ENCODE results near the gene PI3. TPM values are rescaled to one million over a fixed set of nuclear protein-coding genes. Genes with fewer than 3 reads are reported as not detected.
A peak's percentile ranks its signal among the peaks of the same experiment; 100 is the strongest.

Gene PI3
- total RNA-seq, 1 donor from 2014 or later: 15.5 TPM

- Histone ChIP-seq H3K4me3 (ENCODE audit: low read depth, low read length) (no peak overlapping the region), H3K36me3 (ENCODE audit: control insufficient read depth, insufficient read depth, low read length) (no peaks in the 10 kb centered on the region), H3K27me3 (ENCODE audit: control insufficient read depth, insufficient read depth, low read length) (no peaks in the 10 kb centered on the region)
- TF ChIP-seq CTCF (IDR thresholded peaks at IDR 0.05; ENCODE audit: insufficient read depth, low read length, severe bottlenecking): no peak
- DNase-seq (ENCODE audit: low read depth): peak; percentile 64
- no peak for FAIRE-seq
Observed at GRCh38 chr20:45223136-45223535, 48.4 kb downstream of the PI3 start.

Other genes starting within 250 kb of the PI3 start
- gene TOMM34, start 214.5 kb upstream of the PI3 start, total RNA-seq: 17.6 and 25.2 TPM in 2 replicates
- gene STK4, start 208.4 kb upstream of the PI3 start, total RNA-seq: 34.8 and 46.1 TPM in 2 replicates
- 0.53 and 0.90 TPM in 2 replicates for gene KCNS1, start 73.8 kb upstream of the PI3 start, total RNA-seq
- gene WFDC5, start 59.7 kb upstream of the PI3 start, total RNA-seq: 0.79 and 4.1 TPM in 2 replicates
- not detected in 2 replicates for gene WFDC12, start 50.4 kb upstream of the PI3 start, total RNA-seq
- gene SEMG1, start 32.1 kb downstream of the PI3 start, total RNA-seq: not detected in 2 replicates
- not detected in 2 replicates for gene SEMG2, start 46.5 kb downstream of the PI3 start, total RNA-seq
- gene SLPI, start 79.7 kb downstream of the PI3 start, total RNA-seq: 854 and 2,253 TPM in 2 replicates
- not detected in 2 replicates for gene RBPJL, start 131.9 kb downstream of the PI3 start, total RNA-seq
- gene MATN4, start 133.4 kb downstream of the PI3 start, total RNA-seq: 0.13 and 0.26 TPM in 2 replicates
- gene SDC4, start 173.5 kb downstream of the PI3 start, total RNA-seq: 211 and 272 TPM in 2 replicates
- gene SYS1, start 188.3 kb downstream of the PI3 start, total RNA-seq: 12.0 and 17.9 TPM in 2 replicates
- gene TP53TG5, start 203.4 kb downstream of the PI3 start, total RNA-seq: 0.13 TPM in 1 of 2 replicates, not detected in the other
- gene DBNDD2, start 233.4 kb downstream of the PI3 start, total RNA-seq: 12.9 and 18.2 TPM in 2 replicates
- 14.7 and 20.1 TPM in 2 replicates for gene PIGT, start 241.2 kb downstream of the PI3 start, total RNA-seq

Data from bronchial epithelial cell (primary cell).